ENCODE data around the gene SLC5A3.

- TF ChIP-seq ZNF394 (tag by site-specific recombination; IDR thresholded peaks at IDR 0.05; ENCODE audit: borderline replicate concordance) (no peak), ZFP3 (tag by site-specific recombination; IDR thresholded peaks at IDR 0.05; ENCODE audit: low read depth) (no peak), YY1 (tag by site-specific recombination; IDR thresholded peaks at IDR 0.05) (no peak), ZNF548 (tag by site-specific recombination; IDR thresholded peaks at IDR 0.05) (no peak), MYNN (tag by site-specific recombination; IDR thresholded peaks at IDR 0.05; ENCODE audit: borderline replicate concordance) (no peak), ZBTB8A (tag by site-specific recombination; IDR thresholded peaks at IDR 0.05) (no peak), CTCF (tag by site-specific recombination; IDR thresholded peaks at IDR 0.05) (no peak), ZNF121 (tag by site-specific recombination; IDR thresholded peaks at IDR 0.05) (no peak), ZNF146 (tag by site-specific recombination; IDR thresholded peaks at IDR 0.05) (no peak), ZNF501 (tag by site-specific recombination; IDR thresholded peaks at IDR 0.05) (no peak), ZNF830 (tag by site-specific recombination; IDR thresholded peaks at IDR 0.05; ENCODE audit: low read depth) (no peak), ZNF449 (tag by site-specific recombination; IDR thresholded peaks at IDR 0.05) (no peak)
Measured at GRCh38 chr21:34097442-34097841, 24.1 kb downstream of the SLC5A3 start.

Measured in HEK293 (cell line).